GM12892 (cell line): ENCODE data around the gene AURKAIP1.

Experiments used
- POLR2A ChIP-seq: IDR thresholded peaks from 2 replicates; pipeline ENCODE4 v1.6.1; 2011; ENCODE audit warnings: low read depth, low read length, control low read depth
- POLR2AphosphoS5 ChIP-seq: IDR thresholded peaks from 2 replicates; pipeline ENCODE4 v1.6.1; 2011; ENCODE audit warnings: low read depth, low read length, control low read depth
- TAF1 ChIP-seq: IDR thresholded peaks from 2 replicates; pipeline ENCODE4 v1.6.1; 2011; ENCODE audit warnings: low read depth, mild to moderate bottlenecking, control low read depth, low read length, borderline replicate concordance

DNA sequence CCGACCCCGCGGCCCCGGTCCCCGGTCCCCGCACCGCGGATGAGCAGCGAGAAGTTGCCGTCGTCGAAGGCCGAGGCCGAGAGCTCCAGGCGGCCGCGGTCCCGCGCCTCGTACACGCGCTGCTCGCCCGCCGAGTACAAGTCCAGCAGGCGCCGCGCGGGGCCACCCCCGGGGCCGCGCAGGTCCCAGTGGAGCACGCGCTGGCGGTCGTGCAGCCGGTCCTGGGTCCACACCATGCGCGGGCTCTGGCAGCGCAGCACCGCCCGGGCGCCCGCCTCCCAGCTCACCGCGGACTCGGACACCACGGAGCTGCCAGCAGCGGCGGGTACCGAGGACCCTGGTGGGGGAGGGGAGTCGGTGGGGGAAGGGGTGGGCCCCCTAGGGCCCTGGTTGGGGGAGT is 19.6 kb downstream of the AURKAIP1 start:
- TF ChIP-seq POLR2AphosphoS5 (no peak), POLR2A (no peak), TAF1 (no peak)
